ENCODE data around the gene PLCD1. TPM values are rescaled to one million over a fixed set of nuclear protein-coding genes. Genes with fewer than 3 reads are reported as not detected.
"Not testable (repeated sequence)": the region's sequence is repeated elsewhere in the genome, so short reads cannot be mapped to it uniquely, and the experiment has no call there.

The PLCD1 gene
- total RNA-seq, 1 experiment from 2014 or later: 2.4 TPM

GRCh38 chr3:38000242-38000916 is 29.1 kb downstream of the PLCD1 start:
- no peak for DNase-seq (ENCODE audit: low read depth)

- no peak for DNase-seq (ENCODE audit: low read depth)
Observed at GRCh38 chr3:37999836-38000235, 29.6 kb downstream of the PLCD1 start.

GRCh38 chr3:37997791-37998370 is 31.6 kb downstream of the PLCD1 start:
- no peak for DNase-seq (ENCODE audit: low read depth)

- no peak for DNase-seq (ENCODE audit: low read depth)
Observed at GRCh38 chr3:37997342-37997741, 32.1 kb downstream of the PLCD1 start.

- DNase-seq (ENCODE audit: low read depth): peak; percentile 64
Observed at GRCh38 chr3:37996785-37997301, 32.6 kb downstream of the PLCD1 start.

GRCh38 chr3:37995652-37996641 is 33.5 kb downstream of the PLCD1 start:
- no peak for DNase-seq (ENCODE audit: low read depth)

GRCh38 chr3:37994639-37994972 is 34.8 kb downstream of the PLCD1 start:
- no peak for DNase-seq (ENCODE audit: low read depth)

GRCh38 chr3:37993820-37994638 is 35.4 kb downstream of the PLCD1 start:
- no peak for DNase-seq (ENCODE audit: low read depth)

GRCh38 chr3:37993460-37993819 is 36.0 kb downstream of the PLCD1 start:
- no peak for DNase-seq (ENCODE audit: low read depth)

- DNase-seq (ENCODE audit: low read depth): no peak
Observed at GRCh38 chr3:37993067-37993455, 36.4 kb downstream of the PLCD1 start.

- no peak for DNase-seq (ENCODE audit: low read depth)
Observed at GRCh38 chr3:37992271-37993066, 37.0 kb downstream of the PLCD1 start.

GRCh38 chr3:37991823-37992222 is 37.6 kb downstream of the PLCD1 start:
- no peak for DNase-seq (ENCODE audit: low read depth)

- DNase-seq (ENCODE audit: low read depth): no peak
Observed at GRCh38 chr3:37991109-37991508, 38.3 kb downstream of the PLCD1 start.

GRCh38 chr3:37990527-37990926 is 38.9 kb downstream of the PLCD1 start, which contains the start of gene VILL:
Gene VILL (plus strand): TSS chr3:37990786. CDS start chr3:37993673, 2,887 bp downstream.
- DNase-seq (ENCODE audit: low read depth): no peak

GRCh38 chr3:37989821-37990480 is 39.5 kb downstream of the PLCD1 start:
- DNase-seq (ENCODE audit: low read depth): no peak

- no peak for DNase-seq (ENCODE audit: low read depth)
Observed at GRCh38 chr3:37988931-37989525, 40.4 kb downstream of the PLCD1 start.

- DNase-seq (ENCODE audit: low read depth): not testable (repeated sequence)
Observed at GRCh38 chr3:37988376-37988775, 41.1 kb downstream of the PLCD1 start.

- no peak for DNase-seq (ENCODE audit: low read depth)
Observed at GRCh38 chr3:37987751-37988179, 41.7 kb downstream of the PLCD1 start.

- no peak for DNase-seq (ENCODE audit: low read depth)
Observed at GRCh38 chr3:37987315-37987697, 42.1 kb downstream of the PLCD1 start.

All from M059J (cell line).